Activated CD4-positive, alpha-beta T cell treated with anti-CD3 and anti-CD28 coated beads, Interleukin-10, Interleukin-2, amounts not matched to agents 100 ng/mL and 50 ng/mL, durations not matched to agents 16 hours and 8 hours (primary cell): ENCODE data around the gene HOXD11.

ENCODE experiments used
- DNase-seq: peaks from one replicate; pipeline ENCODE4 v3.0.0-alpha.2; 2020

HOXD11 gene

DNA sequence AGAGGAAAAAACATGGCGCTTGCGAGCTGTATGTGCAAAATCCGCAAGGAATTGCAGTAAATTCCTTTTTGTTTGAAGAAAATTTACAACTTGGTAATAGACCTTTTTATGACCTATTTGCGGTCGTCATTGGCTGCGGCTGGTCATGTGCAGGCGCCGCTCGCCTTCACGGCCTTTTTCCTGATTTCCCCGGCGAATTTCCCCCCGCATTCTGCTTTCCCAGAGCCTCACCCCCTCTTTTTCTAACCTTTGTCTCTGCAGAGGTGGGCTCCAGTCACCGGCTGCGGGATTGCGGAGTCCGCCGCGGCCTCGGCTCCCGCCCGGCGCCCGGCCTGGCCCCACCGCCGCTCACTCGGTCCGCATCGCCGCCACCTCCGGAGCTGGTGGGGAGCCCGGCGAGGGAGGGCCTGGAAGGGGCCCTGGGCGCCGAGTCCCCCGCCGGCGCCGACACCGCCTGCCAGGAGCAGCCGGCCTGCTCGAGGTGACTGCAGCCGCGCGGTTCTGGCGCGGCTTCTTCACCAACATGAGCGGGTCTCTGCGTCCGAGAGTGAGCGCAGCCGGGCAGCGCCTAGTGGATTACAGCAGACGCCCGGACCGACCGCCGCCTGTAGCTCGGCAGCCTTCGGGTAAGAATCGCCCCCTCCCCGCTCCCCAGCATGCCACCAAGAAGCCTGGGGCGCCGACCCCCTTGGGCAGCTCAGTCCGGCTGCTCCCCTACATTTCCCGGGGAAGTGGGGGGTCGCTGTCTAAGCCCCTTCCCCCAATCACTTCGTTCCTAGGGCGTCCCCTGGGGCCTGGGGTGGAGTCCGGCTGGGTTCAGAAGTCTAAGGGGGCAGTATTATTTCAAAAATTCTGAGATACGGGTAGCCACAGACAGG is 29.5 kb downstream of the HOXD11 start:
- no peak for DNase-seq

DNA sequence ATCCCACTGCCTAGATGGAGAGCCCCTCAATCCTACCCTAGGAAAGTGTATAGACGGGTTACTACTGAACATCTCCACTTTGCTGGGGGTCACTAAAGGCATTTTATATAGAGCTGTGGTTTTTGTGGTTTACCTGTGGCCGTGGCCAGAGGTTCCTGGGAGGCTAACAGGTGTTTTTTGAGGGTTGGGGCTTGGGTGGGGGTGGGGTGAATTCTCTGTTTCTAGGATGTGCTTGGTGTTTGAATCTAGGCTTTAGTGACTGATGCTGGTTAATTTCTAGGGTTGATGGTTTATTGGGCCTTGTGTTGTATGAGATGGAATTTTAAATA is 30.1 kb downstream of the HOXD11 start:
- no peak for DNase-seq

DNA sequence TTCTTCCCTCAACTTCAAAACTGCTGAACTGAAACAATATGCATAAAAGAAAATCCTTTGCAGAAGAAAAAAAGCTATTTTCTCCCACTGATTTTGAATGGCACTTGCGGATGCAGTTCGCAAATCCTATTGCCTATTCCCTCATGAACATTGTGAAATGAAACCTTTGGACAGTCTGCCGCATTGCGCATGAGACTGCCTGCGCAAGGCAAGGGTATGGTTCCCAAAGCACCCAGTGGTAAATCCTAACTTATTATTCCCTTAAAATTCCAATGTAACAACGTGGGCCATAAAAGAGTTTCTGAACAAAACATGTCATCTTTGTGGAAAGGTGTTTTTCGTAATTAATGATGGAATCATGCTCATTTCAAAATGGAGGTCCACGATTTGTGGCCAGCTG is 30.8 kb downstream of the HOXD11 start:
- no peak for DNase-seq

DNA sequence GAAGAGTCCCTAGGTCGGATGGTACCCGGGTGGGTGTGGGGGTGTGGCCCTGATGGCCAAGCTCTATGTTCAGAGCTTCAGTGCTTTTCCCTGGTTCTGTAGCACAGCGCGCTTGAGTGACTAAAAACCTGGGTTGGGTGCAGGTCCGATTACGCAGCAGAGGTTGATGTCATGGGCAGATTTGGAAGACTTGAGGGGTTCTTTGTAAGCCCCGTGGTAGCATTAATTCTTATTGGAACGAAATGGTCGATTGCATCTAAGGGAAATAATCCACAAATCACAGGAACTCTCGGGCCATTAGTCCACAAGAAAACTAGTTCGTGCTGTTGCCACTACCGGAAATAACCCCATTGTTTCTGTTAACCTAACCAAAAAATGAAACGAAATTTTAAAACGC is 31.4 kb downstream of the HOXD11 start:
- DNase-seq: no peak

DNA sequence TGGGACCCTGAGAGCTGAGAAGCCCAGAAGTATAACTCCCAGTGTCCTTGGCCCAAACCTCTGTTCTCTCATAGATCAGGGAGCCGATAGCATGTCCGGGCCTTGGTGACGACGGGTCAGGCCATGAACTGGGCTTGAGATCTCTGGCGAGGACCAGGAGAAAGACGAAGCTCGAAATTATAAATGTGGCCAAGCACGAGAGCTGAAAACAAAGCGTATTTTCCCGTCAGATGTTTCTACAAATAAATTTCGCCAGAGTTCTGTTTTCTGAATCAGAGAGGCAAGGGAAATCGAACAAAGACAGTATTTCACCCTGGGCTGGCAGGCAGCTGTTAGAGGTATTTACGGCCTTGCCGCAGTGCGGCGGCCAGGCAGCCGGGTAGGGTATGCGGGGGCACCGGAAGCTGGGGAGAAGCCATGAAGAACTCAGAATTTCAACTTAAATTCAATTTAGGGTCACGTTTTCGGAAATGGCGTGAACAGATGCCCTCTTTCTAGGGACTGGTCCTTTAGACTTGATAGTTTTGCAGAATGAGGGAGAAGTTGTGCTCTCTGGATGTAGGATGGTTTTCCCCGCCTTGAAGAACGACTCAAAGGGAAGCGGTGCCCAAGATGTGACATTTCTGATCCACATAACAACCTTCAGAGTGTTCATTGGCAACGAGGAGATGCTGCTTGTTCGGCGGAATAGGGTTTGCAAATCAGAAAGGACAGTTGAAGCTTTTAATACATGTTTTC is 32.0 kb downstream of the HOXD11 start:
- DNase-seq: no peak

DNA sequence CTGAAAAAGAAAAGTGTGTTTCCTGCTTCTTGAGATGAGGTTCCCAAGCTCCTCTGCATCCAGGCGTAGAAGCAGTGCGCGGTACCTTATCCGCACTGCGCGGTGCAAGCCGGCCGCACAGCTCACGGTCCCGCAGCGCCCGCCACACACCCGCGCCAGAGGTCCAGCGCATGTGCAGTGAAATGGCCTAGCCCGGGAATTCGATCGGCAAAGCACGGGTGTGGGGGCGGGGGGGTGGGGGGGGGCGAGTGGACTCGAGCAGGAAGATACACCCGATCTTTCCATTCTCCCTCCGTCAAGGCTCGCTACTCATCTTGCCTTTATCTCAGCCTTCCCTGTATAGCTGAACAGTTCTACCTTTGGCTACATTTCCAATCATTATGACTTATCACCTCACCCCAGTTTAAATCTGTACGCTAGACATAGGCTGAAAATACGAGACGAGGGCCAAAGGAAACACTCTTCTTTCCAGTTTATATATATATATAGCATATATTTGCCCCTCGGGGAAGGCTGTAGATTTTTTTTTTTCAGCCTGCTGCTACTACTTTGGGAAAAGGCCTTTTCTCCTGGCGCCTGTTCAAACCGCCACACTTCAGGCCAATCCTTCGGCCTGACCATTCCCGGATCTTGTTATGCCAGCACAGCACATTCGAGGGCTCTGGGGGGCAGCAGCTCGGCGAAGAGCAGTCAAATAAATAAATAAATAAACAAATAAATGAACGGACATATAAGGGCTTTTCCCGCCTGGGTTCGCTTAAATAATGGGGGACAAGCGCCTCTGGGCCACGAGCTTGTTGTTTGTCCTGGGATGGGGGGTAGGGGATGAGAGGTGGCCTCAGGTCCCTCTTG is 32.8 kb downstream of the HOXD11 start:
- no peak for DNase-seq

DNA sequence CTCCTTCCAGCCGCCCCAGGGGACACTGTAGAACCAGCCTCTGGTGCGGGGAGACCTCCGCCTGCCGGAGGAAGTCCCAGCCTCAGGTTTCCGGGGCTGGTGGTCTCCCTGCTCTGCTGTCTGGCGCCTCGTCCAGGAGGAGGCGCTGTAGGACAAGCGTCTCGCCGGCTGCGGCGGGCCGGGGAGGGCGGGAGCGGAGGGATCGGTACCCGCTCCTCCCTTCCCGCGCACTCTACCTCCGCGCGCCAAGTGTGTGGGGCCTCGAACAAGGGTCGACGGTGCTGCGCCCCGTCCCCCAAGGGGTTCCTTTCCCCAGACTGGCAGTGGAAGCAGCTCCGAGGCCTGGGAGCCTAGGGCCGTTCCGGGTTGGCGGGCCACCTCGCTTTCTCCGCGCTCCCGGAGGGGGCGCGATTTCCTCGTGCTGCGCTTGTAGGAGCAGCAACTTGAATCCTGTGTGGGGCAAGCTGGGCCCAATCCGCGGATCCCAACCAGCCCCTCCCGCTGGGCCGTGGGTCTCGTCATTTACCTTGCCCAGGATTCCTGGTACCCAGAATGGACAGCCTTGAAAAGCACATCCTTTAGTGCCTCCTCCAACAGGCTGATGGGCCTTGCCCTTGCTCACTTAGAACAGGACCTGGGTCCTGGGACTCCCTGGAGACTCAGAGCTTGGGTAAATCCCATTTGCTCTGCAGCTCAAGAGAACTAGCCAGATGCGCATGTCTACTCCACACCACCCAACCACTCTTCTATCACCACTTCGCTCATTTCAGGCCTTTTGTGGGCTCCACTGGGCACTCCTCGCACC is 33.6 kb downstream of the HOXD11 start:
- DNase-seq: peak; percentile 72

DNA sequence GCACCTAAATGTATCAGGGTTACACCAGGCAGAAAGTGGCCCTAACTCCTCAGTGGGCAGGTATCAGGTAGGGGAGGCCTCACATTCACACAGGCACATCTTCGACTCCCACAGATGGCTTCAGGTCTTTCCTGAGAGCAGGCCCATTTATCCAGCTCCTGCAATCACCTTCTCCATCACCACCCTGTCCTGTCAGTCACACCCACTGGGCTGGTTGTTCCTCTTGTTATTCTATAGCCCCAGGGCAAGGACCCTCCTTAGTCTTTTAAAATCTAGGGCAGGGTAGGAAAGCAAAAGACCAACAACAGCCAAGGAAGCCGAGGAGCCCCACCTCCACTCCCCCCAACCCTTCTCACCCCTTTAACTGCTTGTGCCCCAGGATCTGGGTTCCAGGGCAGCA is 35.2 kb downstream of the HOXD11 start:
- no peak for DNase-seq

DNA sequence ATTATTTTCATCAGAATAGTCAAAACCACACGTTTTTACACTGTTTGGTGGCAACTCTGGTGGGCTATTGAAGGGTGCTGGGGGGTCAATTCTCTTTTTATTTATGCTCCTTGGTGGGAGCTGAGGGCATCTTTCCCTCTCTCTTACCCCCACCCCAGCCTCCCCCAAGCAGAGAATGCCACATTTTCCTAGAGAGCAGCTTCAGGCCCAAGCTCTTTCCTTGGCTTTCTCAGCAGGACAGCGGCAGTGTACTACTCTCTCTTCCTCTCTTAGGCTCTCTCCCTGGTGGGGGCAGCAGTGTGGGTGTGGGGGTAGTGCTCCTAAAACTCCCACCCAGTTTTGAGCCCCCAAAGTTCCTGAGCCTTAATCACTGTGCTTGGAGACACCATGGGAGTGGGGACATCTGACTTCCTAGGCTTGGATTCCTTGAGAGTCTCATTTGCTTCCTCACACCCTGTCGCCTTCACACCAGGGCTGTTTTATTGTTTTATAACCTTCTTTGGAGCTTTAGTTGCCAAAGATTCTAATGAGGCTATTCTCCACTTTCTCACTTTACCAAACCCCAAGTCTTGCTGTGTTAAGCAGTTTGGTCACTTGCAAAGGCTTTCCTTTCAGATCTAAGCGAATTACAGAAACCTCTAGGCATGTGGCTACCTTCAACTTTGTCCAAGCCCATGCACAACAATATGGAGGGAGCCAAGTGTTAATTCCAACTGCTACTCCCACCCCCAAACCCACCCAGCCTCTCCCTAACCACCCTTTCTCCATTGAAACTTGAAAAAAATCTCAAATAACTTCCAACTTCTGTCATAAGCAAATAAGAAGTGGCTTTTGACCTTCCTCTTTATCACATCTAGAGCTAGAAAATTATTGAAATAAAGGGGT is 38.2 kb downstream of the HOXD11 start:
- no peak for DNase-seq

DNA sequence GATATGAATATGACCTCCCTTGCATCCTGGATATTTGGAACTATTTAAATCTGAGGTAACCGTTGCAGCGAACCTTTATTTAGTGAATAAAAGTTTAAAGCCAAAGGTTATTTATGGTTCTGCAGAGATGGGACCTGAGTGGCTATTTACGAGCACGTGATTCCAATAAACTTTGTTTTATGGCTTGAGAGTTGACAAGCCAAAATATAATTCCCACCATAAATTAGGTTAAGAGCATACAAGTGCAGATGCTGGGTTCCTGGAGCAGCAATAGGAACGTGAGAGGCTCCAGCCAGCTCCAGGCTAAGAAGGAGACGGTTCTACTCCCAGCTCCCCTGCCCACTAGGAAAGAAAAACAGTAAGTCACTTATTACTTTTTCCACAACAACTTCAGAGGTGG is 39.0 kb downstream of the HOXD11 start:
- DNase-seq: no peak

DNA sequence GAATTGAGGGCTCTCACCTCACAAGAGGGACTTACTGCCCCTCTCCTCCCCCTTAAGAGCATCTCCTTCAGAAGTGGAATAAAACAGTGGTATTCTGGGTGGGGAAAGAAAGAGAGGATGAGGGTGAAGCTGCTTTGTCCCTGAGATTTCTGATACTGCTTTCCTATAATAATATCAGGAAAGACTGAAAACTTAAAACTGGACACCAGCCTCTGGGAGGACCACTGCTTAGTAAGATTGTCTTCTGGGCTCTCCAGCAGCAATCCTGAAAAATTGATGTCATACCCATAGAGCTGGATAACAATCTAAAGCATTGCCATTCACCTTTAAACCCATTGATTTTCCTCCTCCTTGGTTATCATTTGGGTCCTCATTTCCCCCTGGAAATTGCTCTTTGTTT is 39.6 kb downstream of the HOXD11 start:
- no peak for DNase-seq

DNA sequence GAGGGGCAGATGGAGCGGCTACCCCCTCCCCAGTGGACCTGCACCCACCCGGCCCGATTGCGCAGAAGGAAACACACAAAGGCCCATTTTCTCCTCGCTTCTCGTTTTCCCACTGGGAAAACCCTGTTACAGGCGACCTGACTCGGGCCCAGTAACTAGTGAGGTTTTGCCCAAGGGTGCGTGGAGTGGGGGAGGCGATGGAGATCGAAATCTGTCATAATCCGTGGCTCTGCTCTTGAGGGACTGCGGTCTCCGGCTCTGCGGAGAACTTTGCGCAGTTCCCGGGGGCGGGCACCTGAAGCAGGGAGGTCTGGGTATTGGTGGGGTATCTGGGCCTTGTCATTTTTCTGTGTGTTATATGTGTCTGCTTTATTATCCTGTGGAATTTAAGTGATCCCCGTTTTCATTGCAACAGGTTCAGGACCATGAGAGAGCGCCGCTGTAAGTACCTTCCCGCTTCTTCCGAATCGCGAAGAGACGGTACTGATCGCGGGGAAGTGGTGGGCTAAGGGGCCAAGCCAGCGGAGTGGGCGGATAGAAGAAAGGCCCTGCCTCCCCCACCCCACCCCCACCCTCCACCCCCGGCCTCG is 40.2 kb downstream of the HOXD11 start:
- no peak for DNase-seq

DNA sequence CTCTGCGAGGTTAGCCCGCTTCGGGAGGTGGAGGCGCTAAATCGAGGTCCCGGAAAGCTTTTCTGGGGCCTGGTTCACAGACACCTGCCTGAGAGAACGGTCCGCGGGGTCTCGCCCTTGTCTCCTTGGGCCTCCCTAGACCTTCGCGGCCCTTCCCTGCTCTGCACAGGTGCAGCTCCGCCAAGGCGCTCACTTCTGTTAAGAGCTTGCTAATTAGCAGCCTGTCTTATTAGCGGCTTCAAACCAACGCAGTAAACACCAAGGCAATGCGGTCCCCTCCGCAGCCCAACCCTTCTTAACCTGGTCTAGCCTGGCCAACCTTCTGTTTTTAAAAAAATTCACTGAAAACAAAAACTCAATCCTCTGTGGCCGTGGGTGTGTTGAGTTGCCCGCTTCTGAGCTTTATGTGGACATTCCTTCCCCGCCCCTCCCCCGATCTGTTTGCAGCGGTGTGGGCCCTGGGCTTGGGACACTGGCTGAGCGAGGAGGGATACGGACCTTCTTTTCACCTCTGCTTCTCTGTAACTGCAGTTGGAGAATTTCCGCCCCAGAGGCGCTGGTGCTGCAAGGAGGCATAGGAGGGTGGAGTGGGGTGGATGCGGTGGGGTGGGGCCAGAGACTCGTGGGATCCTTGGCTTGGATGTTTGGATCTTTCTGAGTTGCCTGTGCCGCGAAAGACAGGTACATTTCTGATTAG is 40.9 kb downstream of the HOXD11 start:
- no peak for DNase-seq

DNA sequence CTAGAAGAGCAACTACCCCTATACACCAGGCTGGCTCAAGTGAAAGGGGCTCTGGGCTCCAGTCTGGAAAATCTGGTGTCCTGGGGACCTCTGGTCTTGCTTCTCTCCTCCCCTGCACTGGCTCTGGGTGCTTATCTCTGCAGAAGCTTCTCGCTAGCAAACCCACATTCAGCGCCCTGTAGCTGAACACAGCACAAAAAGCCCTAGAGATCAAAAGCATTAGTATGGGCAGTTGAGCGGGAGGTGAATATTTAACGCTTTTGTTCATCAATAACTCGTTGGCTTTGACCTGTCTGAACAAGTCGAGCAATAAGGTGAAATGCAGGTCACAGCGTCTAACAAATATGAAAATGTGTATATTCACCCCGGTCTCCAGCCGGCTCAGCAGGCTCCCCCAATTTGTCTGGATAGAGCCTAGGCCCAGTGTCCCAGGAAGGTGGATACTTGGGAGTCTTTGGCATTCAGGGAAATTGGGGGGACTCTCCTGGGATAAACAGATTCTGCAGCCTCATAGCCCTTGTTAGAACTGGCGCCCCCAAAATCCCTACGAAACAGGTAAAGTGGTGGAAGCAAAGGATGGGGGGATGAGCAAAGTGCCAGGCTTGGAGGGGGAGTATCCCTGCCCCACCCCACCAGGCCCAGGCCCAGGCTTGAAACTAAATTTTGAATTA is 41.8 kb downstream of the HOXD11 start:
- DNase-seq: no peak

DNA sequence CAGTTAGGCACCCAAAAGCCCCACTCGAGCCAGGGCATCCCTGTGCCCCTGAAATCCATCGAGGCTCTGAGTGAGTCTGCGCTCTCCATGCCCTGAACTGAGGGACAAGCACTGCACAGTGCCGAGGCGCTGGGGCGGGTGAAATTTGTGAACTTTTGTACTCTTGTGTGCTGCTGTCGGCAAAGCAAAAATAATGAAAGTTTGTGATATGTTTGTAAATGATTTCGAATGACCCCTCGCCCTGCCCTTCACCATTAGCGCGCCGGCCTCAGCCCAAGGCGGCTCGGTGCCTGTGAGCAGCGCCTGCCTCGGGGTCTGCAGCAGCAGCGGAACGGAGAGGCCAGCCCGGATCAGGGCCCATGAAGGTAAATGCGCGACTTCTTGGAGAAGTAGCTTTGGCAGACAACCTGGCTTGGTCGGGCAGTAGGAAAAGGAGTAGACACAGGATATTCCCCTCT is 42.4 kb downstream of the HOXD11 start:
- no peak for DNase-seq

DNA sequence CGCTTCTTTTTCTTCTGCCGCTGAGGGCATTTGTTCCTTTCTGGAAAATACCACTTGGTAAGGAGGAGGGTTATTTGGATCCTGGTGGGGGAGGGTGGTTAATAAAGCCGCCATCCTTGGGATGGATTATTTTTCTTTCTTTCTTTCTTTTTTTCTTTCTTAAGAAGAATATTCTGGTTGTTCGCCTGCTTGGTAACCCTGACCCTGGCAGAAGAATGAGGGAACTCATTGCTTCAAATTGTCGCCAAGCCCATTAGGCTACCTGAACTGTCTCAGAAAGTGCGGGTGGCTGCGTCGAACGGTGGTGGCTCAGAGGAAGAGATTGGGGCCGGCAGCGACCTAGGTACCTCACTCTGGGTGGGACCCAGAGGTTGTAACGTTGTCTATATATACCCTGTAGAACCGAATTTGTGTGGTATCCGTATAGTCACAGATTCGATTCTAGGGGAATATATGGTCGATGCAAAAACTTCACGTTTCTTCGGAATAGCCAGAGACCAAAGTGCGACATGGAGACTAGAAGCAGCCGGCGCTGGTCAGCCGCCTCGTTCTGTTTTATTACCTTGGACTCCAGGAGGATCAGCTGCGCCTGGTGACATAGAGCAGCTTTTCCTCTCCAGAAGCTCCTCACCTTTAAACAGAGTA is 43.0 kb downstream of the HOXD11 start:
- DNase-seq: no peak

DNA sequence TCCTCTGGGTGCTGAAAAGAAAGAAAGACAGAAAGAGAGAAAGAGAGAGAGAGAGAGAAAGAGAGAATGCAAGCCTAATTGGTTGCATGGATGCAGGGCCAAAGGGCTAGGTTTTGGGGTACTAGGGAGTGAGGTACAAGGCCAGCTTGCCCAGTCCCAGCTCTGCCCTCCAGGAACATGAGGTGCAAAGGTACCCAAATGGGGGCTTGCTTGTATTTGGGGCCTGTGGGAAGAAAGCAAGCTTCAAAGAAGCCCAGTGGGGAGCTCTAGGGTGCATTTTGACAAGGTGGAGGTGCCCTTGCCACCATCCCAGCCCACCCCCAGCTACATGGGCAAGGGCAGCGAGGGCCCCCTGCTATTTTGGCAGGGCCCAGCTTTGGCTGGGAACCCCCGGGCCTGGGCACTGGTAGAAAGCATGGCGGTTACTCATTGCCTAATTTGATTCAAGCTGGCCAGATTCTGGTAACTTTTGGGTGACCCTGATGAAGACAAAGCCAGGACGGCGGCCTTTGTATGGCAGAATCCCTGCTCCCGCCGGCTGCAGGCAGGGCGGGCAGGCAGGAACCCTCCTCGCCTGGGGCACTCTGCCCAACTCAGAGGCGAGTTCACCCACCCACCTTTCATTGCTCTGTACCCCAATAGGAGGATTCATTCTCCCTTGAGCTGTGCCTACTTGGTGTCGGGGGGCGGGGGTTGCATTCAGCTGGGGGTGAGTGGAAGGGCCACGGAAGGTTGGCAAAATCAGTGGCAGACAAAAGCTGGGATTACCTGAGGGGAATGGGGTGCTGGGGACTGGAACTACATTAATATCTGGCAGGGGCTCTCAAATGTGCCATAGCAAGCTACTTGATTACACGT is 43.7 kb downstream of the HOXD11 start:
- DNase-seq: no peak
